Sigmoid colon (tissue), 4 donors: ENCODE data around the gene FLNC.

Experiments
- CTCF ChIP-seq, 4 experiments: fragments of 450-650 bp in 3 of 4; fragments of 200-600 bp in 1 of 4; IDR thresholded peaks; one replicate each; pipeline ENCODE4 v1.5.1; 2016 to 2019; ENCODE audit warnings: antibody characterized with exemption in 4 of 4, mild to moderate bottlenecking in 3 of 4, moderate library complexity in 2 of 4
- POLR2A ChIP-seq, 2 donors: fragments of 450-650 bp; IDR thresholded peaks; one replicate each; pipeline ENCODE4 v1.6.1; 2016; ENCODE audit warnings: antibody characterized with exemption in 2 of 2, mild to moderate bottlenecking in 2 of 2, moderate library complexity in 2 of 2
- POLR2AphosphoS5 ChIP-seq, 4 donors: sonication (generic); formaldehyde crosslinking; IDR thresholded peaks; one replicate each; pipeline ENCODE4 v1.6.1; 2017; ENCODE audit warnings: antibody characterized with exemption in 4 of 4

GRCh38 chr7:128885370-128886187 is 55.4 kb downstream of the FLNC start:
- TF ChIP-seq POLR2A (IDR thresholded peaks at IDR 0.05) (no peak), CTCF (IDR thresholded peaks at IDR 0.05) (no peak), POLR2AphosphoS5 (IDR thresholded peaks at IDR 0.05) (no peak)
